Panc1 (cell line): ENCODE results near the gene CDC42EP5. TPM values are rescaled to one million over a fixed set of nuclear protein-coding genes. Genes with fewer than 3 reads are reported as not detected.

Source experiments
- ATAC-seq: fragments of 200-7000 bp; cut with Tn5 transposase; 2 replicates; pipeline ENCODE4 v1.9.1; 2020; ENCODE audit warnings: mild to moderate bottlenecking, moderate library complexity
- BruUV-seq: library from RNA; stranded (reverse); fragments of 400-500 nt; replicated peaks from 2 replicates; lab custom pipeline; 2021; lab: Mats Ljungman, UMichigan
- CTCF ChIA-PET: fragments of 300-600 bp; sonication (Branson Sonifier 250); formaldehyde crosslinking; loops from one replicate; lab custom pipeline; 2022; ENCODE audit warnings: antibody characterized with exemption; lab: Charles Lee
- POLR2A ChIA-PET: fragments of 300-600 bp; sonication (Branson Sonifier 250); formaldehyde crosslinking; loops from one replicate; lab custom pipeline; 2022; ENCODE audit warnings: antibody characterized with exemption; lab: Charles Lee
- DNase-seq: peaks from one replicate; pipeline ENCODE4 v3.0.0-alpha.2; 2010; ENCODE audit warnings: low read depth, low spot score
- H3K27ac ChIP-seq: 2 replicates; pipeline ENCODE4 v1.5.1; 2011; ENCODE audit warnings: mild to moderate bottlenecking, low read length, inconsistent platforms
- H3K27me3 ChIP-seq: fragments of 200-500 bp; sonication (Bioruptor generic); 2 replicates; pipeline ENCODE4 v1.6.0; 2014; ENCODE audit warnings: low read length, inconsistent platforms; ENCODE audit not compliant: control insufficient read depth, insufficient read depth
- H3K36me3 ChIP-seq: fragments of 200-500 bp; sonication (Bioruptor generic); 2 replicates; pipeline ENCODE4 v1.5.1; 2014; ENCODE audit warnings: inconsistent platforms, mild to moderate bottlenecking, low read length, moderate library complexity; ENCODE audit not compliant: control insufficient read depth, insufficient read depth
- H3K4me1 ChIP-seq: 2 replicates; pipeline ENCODE4 v1.5.1; 2011; ENCODE audit warnings: inconsistent platforms, mild to moderate bottlenecking, low read length, moderate library complexity; ENCODE audit not compliant: control insufficient read depth, insufficient read depth
- H3K4me3 ChIP-seq, 2 experiments: 2 replicates each; pipeline ENCODE4 v1.5.1; 2011 to 2012; ENCODE audit warnings: low read depth in 2 of 2, low read length in 2 of 2, mild to moderate bottlenecking in 2 of 2, inconsistent platforms in 1 of 2, moderate library complexity in 1 of 2
- H3K9me3 ChIP-seq: fragments of 200-500 bp; sonication (Bioruptor generic); 2 replicates; pipeline ENCODE4 v1.5.1; 2014; ENCODE audit warnings: low read depth, mild to moderate bottlenecking, inconsistent platforms, low read length, moderate library complexity; ENCODE audit not compliant: control insufficient read depth, insufficient read depth
- POLR2AphosphoS5 ChIP-seq: IDR thresholded peaks from 2 replicates; pipeline ENCODE4 v1.6.1; 2012; ENCODE audit warnings: mild to moderate bottlenecking, low read depth, low read length, moderate library complexity
- REST ChIP-seq, 2 experiments: IDR thresholded peaks; 2 replicates each; pipeline ENCODE4 v1.6.1; 2011 to 2012; ENCODE audit warnings: low read depth in 2 of 2, control low read depth in 1 of 2, low read length in 1 of 2, mild to moderate bottlenecking in 1 of 2, moderate library complexity in 1 of 2; ENCODE audit not compliant: insufficient read depth in 1 of 2
- SIN3A ChIP-seq: IDR thresholded peaks from 2 replicates; pipeline ENCODE4 v1.6.1; 2012; ENCODE audit warnings: low read depth, mild to moderate bottlenecking, low read length, moderate library complexity, borderline replicate concordance; ENCODE audit not compliant: insufficient read depth
- TCF7L2 ChIP-seq: IDR thresholded peaks from 2 replicates; pipeline ENCODE4 v1.6.1; 2011; ENCODE audit warnings: mild to moderate bottlenecking, low read depth, low read length, inconsistent platforms
- in situ Hi-C: cut with HindIII; loops from 2 replicates; pipeline ENCODE4 v1.10.0; 2016; ENCODE audit warnings: low sequenced_read_pairs, low pct_unique_long_range_greater_than_20kb
- intact Hi-C: fragments of 100-400 bp; cut with micrococcal nuclease; formaldehyde crosslinking; loops from one replicate; pipeline ENCODE4 v1.10.0; 2022; ENCODE audit not compliant: unreplicated experiment
- total RNA-seq: library from RNA; stranded (reverse); gene quantifications from one replicate; pipeline ENCODE4 v1.2.1, GENCODE V29; 2021; ENCODE audit not compliant: unreplicated experiment
- TF ChIP-seq, protein P1 (sequence below): fragments of 450-650 bp; IDR thresholded peaks from 2 replicates; pipeline ENCODE4 v1.5.1; 2017; ENCODE audit warnings: mild to moderate bottlenecking

CDC42EP5 gene
- total RNA-seq, 1 experiment from 2014 or later: 7.1 TPM

DNA sequence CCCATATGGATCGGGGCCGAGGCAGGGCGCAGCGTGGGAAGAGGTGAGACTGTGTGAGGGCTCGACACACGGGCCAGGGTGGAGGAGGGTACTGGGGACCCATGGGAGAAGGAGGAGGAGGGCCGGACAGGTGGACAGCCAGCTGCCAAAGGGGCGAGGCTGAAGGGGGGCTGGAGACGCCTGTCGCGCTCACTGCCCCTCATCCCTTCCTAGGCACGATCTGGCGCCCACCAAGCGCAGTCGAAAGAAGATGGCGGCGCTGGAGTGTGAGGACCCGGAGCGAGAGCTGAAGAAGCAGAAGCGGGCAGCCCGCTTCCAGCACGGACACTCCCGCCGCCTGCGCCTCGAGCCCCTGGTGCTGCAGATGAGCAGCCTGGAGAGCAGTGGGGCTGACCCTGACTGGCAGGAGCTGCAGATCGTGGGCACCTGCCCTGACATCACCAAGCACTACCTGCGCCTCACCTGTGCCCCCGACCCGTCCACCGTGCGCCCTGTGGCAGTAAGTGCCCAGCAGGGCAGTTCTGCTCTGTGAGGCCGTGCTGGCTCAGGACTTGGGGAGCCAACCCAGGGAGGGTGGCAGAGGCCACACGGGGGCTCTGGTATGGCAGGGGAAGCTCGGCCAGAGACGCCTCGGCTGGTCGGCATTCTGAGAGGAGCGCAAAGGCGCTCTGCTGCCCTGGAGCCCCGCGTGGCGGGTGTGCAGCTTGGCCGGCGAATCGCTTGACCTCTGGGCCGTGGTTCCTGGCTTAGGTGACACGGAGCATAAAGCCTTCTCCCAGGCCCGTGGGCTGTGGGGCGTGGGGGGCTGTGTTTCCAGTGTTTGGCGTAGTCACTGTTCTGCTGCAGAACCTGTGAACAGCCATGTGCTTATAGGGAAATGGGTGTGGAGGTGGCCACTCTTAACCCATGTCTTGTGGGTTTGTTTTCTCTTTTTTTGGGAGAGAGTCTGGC, 16.4 kb downstream of the CDC42EP5 start:
- Histone ChIP-seq H3K4me1 (peaks cover 15% of the 10 kb centered on the region), H3K4me3 (no peak overlapping the region), H3K27me3 (no peaks in the 10 kb centered on the region), H3K36me3 (peaks cover 31% of the 10 kb centered on the region), H3K27ac (no peak overlapping the region), H3K9me3 (no peaks in the 10 kb centered on the region)
- no TSS peak for BruUV-seq
- intact Hi-C loops: no loop called here
- in situ Hi-C loops: no loop called here
- TF ChIP-seq POLR2AphosphoS5 (no peak), TCF7L2 (no peak), SIN3A (no peak), REST (IDR thresholded peaks at IDR 0.05; ENCODE audit: insufficient read depth in 1 of 2, low read depth in 2 of 2, low read length in 1 of 2) (no peak)
- TF ChIP-seq, protein P1, sequence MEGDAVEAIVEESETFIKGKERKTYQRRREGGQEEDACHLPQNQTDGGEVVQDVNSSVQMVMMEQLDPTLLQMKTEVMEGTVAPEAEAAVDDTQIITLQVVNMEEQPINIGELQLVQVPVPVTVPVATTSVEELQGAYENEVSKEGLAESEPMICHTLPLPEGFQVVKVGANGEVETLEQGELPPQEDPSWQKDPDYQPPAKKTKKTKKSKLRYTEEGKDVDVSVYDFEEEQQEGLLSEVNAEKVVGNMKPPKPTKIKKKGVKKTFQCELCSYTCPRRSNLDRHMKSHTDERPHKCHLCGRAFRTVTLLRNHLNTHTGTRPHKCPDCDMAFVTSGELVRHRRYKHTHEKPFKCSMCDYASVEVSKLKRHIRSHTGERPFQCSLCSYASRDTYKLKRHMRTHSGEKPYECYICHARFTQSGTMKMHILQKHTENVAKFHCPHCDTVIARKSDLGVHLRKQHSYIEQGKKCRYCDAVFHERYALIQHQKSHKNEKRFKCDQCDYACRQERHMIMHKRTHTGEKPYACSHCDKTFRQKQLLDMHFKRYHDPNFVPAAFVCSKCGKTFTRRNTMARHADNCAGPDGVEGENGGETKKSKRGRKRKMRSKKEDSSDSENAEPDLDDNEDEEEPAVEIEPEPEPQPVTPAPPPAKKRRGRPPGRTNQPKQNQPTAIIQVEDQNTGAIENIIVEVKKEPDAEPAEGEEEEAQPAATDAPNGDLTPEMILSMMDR: no peak
- DNase-seq: no peak
- CTCF ChIA-PET: no interaction called here
- no peak for ATAC-seq
- POLR2A ChIA-PET: no interaction called here

GRCh38 chr19:54455786-54456422, 17.2 kb downstream of the CDC42EP5 start:
- in situ Hi-C loops (no loop called here), intact Hi-C loops (no loop called here)
- DNase-seq (no peak), ATAC-seq (no peak)
- H3K9me3 ChIP-seq: no peaks in the 10 kb centered on the region
- H3K36me3 ChIP-seq: peaks cover 36% of the 10 kb centered on the region
- H3K4me3 ChIP-seq: no peak overlapping the region
- no peak overlapping the region for H3K27ac ChIP-seq
- ChIA-PET CTCF (no interaction called here), POLR2A (no interaction called here)
- H3K4me1 ChIP-seq: peaks cover 15% of the 10 kb centered on the region
- H3K27me3 ChIP-seq: no peaks in the 10 kb centered on the region
- BruUV-seq: no TSS peak
- TF ChIP-seq SIN3A: no peak
- TF ChIP-seq, protein P1: no peak
- no peak for TF ChIP-seq POLR2AphosphoS5
- TF ChIP-seq REST (IDR thresholded peaks at IDR 0.05; ENCODE audit: insufficient read depth in 1 of 2, low read depth in 2 of 2, low read length in 1 of 2): no peak
- no peak for TF ChIP-seq TCF7L2
